Activated CD4-positive, alpha-beta T cell treated with anti-CD3 and anti-CD28 coated beads for 48 hours (primary cell): Measurements from ENCODE around the gene HERC6.
"Not testable (repeated sequence)": the region's sequence is repeated elsewhere in the genome, so short reads cannot be mapped to it uniquely, and the experiment has no call there.

Source experiments
- DNase-seq: peaks from one replicate; pipeline ENCODE4 v3.0.0-alpha.2; 2020

Gene HERC6

DNA sequence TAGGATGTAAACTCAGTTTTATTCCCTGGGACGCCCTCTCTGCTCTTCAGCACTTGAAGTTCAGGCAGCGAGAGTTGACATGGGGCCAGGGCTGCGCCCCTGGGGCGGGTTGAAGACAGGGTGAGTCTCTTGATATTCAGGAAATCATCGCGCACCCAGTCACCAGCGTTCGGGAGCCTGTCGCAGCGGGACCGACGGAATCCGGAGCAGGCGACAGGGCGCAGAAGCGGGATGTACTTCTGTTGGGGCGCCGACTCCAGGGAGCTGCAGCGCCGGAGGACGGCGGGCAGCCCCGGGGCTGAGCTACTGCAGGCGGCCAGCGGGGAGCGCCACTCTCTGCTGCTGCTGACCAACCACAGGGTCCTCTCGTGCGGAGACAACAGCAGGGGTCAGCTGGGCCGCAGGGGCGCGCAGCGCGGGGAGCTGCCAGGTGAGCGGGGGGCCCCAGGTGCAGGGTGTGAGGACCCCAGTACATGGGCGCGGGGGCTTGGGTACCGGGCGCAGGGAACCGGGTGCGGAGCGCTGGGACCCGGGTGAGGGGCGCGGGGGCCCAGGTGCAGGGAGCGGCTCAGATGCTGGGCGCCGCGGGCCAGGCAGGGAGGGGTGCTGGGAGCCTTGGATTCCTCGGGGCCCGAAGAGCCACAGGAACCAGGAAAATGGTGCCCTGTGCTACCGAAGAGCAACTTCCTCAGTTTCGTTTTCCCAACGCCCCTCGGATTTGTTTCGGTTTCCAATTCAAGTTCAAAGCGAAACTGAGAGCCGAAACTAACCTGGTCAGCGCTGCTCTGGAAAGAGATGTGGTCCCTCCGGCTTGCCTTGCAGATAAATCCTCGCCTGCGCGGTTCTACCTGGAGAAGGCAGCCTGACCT lies at the start of gene HERC6:
HERC6 (plus strand) TSS at position 162 of the 869 bp plus-strand sequence; CDS start at position 232, 70 bp downstream.
- peak; percentile 86 for DNase-seq

DNA sequence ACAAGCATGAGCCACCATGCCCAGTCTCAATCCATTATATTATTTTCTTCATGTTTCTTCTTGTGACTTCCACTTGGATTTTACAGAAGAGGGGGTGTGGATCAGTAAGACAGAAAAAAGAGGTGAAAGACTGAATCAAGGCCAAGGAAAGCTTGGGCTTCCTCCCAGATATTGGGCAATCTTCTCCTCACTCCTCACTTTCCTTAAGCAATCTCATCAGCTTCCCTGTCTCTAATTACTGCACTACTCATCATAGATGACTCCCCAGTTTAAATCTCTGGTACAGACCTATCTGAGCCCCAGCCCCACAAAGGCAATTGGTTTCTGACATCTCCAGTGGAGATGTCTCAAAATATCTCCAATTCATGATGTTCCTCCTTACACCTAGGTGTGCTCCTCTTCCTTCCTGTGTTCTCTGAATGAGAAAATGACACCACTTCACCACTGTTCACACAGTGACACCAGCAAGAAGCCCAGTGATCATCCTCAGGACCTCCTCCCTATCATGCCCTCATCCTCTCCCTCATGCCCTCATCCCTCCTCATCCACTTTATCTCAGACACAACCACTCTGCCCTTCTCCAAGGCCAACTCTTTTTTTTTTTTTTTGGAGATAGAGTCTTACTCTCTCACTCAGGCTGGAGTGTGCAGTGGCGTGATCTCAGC lies 44.8 kb upstream of the HERC6 start:
- no peak for DNase-seq

DNA sequence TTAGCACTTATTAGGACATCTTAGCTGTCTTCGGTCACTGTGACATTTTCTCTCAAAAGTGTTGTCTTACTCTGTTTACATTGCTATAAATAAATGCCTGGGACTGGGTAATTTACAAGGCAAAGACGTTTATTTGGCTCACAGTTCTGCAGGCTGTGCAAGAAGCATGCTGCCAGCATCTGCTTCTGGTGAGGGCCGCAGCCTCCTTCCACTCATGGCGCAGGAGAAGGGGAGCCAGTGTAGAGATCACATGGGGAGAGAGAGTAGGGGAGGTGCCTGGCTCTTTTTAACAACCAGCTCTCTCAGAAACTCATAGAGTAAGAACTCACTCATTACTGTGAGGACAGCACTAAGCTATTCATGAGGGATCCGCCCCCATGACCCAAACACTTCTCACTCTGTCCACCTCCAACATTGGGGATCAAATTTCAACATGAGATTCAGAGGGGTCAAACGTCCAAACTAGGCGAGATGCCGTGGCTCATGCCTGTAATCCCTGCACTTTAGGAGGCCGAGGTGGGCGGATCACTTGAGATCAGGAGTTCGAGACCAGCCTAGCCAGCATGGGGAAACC lies 43.5 kb upstream of the HERC6 start:
- no peak for DNase-seq

DNA sequence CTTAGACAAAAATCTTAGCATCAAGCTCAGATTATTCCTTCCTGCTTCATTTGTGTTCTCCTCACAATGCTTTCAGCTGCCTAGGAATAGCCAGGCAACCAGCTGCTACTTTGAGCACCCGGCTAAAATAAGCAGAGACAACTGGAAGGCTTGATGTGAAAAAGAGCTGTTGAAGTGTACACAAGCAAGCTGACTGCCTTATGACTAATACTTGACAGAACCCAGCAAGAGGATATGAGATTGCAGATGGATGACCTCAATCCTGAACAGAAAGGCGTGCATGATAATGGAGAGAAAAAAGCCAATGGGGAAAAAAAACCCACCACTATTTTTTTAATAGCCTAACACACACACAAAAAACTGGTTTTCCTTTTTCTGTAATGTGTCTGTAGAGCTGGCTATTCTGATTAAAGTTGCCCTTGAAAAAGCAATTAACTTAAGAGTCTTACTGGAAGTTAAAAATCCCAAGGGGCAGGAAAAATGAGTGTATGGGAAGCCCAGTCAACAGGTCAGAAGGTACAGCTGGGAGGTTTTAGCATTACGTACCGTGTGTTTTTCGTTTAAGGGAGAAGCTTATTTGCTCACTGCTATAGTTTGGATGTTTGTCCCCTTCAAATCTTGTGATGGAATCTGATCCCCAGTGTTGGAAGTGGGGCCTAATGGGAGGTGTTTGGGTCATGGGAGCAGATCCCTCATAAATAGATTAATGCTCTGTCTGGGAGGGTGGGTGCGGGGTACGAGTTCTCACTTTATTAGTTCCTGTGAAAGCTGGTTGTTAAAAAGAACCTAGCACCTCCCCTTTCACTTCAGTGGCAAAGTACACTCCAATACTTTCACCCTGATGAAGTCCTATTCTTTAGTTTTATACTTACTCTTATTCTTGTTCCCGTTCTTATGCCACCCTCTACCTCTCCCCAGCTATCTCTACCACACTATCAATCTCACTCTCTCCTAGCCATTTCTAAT lies 37.1 kb upstream of the HERC6 start:
- no peak for DNase-seq

DNA sequence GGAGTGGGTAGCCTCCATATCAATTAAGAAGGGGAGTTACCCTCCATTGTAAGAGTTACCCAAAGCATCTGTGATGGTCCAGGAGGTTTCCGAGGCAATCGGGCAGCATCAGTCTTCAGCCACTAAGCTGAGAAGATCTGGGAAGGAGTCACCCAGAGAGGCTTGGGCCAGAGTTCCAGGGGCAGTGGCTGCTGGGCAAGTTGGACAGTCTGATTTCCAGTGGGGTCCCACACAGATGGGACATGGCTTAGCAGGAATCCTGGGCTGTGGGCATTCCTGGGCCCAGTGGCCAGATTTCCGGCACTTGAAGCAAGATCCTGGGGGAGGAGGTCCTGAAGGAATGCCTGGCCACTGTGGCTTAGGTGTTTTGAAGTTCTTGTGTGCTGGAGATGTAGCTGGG lies 31.8 kb upstream of the HERC6 start:
- DNase-seq: not testable (repeated sequence)

DNA sequence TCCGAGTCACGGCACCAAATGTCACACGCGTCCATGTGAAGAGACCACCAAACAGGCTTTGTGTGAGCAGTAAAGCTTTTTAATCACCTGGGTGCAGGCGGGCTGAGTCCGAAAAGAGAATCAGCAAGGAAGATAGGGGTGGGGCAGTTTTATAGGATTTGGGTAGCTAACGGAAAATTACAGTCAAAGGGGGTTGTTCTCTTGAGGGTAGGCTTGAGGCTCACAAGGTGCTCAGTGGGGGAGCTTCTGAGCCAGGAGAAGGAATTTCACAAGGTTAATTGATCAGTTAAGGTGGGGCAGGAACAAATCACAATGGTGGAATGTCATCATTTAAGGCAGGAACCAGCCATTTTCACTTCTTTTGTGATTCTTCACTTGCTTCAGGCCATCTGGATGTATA lies 29.9 kb upstream of the HERC6 start:
- not testable (repeated sequence) for DNase-seq

DNA sequence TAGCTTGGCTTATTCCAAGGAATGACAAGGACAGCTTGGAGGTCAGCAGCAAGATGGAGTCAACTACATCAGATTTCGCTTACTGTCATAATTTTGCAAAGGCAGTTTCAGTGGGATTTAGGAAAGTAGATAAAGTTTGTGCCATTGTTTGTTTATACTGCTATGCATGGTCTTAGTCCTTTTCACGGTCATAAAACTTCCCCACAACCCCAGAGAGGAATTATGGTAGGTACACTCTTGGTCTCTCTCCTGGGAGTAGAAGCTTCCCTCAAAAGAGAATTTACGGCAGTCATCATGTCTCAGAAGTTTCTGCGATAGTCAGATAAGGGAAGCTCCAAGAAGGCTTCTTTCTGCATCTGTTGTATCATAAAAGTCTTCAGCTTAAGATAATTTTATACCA lies 27.9 kb upstream of the HERC6 start:
- DNase-seq: no peak

DNA sequence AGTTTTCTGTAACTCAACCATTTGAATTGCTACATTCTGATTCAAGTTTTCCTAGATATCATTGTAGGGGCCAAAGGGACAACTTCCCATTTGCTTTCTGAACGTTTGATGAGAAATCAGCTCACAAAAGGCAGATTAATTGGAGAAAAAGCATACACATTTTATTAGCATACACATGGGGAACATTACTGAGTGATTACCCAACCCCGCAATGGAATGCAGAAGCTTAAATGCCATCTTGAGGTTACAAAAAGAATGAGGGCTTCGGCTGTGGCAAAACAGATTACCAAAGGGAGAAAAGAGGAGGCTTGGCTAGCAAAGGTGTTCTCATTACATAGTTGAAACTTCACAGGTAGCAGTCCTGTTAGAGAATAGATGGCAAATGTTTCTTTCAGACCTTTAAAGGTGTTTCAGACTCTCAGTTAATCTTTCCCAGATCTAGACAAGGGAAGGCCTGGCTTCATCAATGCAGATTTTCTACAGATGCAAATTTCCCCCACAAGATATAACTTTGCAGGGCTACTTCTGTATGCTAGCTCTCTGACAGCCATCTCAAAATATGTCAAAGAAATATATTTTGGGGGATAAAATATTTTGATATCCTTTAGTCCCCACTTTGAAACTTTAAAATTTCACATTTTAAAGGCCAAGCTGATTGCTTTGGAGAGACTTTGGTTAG lies 26.5 kb upstream of the HERC6 start:
- DNase-seq: no peak

DNA sequence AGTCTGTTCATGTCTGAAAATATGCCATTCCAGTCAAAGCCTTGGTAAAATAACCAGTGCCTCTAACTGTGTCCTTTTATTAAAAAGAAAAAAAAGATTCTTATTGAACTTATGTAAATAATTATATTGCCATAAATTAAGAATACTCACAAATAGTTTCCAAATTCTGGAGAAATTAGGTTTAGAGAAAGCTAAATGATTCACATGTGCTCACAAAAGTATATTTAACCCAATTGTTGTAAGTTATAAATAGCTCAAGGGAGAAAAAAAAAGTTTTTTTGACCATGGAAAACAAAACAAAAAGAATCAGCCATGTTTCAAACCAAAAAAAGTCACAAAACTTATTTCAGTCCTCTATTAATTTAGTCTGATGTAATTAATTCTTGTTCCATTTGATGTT lies 25.3 kb upstream of the HERC6 start:
- DNase-seq: no peak

DNA sequence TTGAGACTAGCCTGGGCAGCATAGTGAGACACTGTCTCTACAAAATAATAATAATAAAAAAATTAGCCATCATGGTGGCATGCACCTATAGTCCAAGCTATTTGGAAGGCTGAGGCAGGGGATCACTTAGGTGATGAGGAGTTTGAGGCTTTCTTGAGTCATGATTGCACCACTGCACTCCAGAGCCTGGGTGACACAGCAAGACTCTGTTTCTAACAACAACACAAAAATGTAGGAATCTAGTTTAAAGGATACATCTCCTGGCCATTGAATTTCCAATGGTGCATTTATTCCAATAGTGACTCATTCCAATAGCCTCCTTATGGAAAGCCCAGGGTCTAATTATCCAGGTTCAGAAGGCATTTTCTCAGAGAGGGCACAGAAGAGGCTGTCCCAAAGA lies 21.9 kb upstream of the HERC6 start:
- no peak for DNase-seq

DNA sequence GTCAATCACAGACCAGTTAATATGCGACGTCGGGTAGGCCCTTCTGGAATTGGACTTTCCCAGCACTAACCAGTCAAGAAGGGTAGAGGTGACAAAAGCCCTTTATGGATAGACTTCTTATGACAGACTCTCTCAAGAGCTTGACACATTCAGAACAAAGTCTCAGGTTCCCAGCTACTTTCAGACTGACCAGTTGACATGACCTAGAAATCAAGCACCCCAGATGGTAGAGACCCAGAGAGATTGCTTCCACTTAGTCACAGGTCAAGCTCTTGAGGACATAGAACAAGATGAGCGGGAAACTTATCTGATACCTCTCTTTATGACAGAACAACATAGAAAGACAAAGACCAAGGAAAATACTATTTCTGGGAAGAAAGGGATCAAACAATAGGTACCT lies 21.4 kb upstream of the HERC6 start:
- no peak for DNase-seq

DNA sequence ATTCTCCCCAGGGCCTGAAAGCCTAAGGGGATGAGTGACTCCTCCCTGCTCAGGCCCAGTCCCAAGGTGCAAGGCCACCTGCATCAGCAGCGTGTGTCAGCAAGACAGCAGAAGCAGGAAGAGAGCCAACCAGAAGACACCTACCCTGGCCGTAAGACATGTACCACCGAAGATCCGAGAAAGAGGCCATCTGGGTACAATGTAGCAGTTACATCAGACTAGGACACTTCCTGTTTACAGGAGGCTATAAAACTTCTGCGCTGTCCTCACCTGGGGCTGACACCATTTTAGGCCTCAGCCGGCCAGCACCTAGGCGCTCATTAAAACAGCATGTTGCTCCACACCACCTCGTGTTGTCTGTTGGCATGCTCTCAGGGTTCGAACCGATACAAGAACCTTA lies 19.1 kb upstream of the HERC6 start:
- DNase-seq: no peak

DNA sequence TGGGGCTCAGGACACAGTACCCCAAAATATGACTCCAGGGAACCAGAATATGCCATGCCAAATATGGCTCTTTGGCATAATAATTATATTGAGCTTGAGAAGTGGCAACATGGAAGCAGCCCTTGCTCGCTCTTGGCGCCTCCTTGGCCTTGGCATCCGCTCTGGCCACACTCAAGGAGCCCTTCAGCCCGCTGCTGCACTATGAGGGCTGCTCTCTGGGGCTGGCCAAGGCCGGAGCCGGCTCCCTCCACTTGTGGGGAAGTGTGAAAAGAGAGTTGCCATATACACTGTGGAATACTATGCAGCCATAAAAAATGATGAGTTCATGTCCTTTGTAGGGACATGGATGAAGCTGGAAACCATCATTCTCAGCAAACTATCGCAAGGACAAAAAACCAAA lies 18.4 kb upstream of the HERC6 start:
- DNase-seq: no peak

DNA sequence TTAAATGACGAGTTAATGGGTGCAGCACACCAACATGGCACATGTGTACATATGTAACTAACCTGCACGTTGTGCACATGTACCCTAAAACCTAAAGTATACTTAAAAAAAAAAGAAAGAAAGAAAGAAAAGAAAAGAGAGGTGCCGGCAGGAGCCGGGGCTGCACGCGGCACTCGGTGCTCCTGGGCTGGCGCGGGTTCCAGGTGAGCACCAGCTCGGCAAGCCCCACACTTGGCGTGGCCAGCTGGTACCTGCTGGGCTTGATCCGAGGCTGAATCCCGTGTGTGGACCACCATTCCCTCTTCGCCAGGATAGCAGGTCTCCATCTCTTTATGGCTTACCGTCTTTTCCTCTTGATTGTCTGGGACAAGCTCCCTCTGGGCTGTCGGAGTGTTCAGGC lies 17.9 kb upstream of the HERC6 start:
- no peak for DNase-seq

DNA sequence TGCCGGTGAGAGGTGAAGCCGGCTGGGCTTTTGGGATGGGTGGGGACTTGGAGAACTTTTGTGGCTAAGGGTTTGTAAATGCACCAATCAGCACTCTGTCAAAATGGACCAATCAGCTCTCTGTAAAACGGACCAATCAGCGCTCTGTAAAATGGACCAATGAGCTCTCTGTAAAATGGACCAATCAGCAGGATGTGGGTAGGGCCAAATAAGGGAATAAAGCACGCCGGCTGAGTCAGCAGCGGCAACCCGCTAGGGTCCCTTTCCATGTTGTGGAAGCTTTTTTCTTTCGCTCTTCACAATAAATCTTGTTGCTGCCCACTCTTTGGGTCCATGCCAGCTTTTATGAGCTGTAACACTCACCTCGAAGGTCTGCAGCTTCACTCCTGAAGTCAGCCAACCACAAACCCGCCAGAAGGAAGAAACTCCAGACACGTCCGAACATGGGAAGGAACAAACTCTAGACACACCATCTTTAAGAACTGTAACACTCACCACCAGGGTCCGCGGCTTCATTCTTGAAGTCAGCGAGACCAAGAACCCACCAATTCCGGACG lies 17.4 kb upstream of the HERC6 start:
- DNase-seq: not testable (repeated sequence)

DNA sequence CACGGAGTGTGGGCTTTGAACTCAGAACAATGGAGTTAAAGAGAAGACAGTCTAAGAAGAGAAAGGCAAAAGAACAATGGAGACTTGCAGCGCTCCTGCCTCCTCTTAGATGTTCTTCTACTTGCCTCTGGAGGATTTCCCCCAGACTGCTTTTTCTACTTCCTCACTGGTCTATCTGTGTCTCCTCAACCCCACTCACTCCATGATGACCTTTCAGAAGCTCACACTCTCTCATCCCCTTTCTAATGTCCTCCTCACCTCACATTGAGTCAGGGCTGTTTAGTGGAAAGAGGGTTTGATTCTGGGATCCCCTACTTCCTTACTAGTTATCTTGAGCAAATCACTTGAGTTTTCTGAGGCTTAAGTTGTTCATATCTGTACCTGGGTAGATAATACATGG lies 12.2 kb upstream of the HERC6 start:
- DNase-seq: no peak

DNA sequence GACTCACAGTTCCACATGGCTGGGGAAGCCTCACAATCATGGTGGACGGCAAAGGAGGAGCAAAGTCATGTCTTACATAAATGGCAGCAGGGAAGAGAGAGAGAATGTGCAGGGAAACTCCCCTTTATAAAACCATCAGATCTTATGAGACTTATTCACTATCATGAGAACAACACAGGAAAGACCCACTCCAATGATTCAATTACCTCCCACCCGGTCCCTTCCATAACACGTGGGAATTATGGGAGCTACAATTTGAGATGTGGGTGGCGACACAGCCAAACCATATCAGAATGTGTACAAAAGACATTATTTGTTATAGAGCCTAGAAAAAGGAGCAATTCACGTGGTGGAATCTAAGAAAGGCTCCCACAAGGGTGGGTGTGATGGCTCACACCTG lies 10.8 kb upstream of the HERC6 start:
- DNase-seq: no peak

DNA sequence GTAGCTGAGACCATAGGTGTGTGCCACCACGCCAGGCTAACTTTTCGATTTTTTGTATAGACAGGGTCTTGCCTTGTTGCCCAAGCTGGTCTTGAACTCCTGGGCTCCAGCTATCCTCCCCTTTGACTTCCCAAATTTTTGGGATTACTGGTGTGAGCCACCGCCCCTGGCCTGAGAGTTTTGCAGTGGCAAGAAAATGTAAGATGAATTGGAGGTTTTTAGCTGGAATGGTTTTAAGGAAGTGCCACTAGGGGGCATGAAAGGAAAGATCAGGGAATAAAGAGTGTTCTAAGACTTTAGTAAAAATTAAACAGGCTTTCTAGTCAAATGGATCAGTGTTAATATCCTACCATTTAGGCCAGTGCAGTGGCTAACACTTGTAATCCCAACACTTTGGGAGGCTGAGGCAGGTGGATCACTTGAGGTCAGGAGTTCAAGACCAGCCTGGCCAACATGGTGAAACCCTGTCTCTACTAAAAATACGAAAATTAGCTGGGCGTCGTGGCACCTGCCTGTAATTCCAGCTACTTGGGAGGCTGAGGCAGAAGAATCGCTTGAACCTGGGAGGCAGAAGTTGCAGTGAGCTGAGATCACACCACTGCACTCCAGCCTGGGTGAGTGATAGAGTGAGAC lies 9.4 kb upstream of the HERC6 start:
- not testable (repeated sequence) for DNase-seq

DNA sequence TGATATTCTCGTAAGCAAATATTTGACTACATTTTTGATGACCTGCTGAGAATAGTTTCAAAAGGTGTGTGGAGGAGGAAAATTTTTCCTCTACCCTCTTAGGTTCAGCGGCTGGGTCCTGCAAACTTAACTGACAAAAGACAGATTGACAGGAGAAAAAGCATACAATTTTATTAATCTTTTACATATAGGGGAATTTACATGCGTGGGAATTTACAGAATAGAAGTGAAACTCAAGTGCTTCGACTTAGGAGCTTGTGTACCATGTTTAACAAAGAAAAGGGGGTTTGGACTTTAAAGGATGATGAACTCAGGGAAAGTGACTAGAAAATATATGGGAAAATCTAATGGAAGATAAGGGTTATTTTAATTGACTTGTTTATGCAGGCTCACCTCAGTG lies 2.5 kb downstream of the HERC6 start:
- no peak for DNase-seq

DNA sequence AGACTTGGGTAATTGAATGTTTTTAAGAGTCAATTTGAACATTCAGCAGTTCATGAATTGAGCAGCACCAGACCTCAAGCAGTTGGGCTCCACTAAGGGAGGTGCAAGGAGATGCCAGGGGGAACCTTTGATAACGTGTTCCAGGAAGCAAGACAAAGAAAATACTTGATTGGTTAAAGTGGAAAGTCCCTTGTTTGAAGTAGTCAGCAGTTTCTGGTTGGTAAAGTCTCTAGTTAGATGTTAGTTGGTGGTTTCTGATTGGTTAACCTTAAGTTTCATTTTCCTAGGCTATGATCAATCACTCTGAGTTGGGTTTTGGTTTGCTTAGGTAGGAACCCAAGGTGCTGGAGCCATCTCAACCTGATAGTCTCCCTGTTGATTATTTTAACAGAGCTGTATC lies 4.0 kb downstream of the HERC6 start:
- DNase-seq: peak; percentile 67

DNA sequence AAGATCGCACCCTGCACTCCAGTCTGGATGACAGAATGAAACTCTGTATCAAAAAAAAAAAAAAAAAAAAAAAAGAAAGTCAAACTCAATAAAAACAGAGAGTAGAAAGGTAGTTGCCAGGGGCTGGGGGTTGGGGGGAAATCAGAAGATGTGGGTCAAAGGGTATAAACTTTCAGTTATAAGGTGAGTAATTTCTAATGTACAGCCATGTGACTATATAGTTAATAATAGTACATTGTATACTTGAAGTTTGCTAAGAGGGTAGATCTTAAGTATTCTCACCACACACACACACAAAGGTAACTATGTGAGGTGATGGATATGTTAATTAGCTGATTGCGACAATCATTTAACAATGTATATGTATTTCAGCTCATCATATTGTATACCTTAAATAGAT lies 11.5 kb downstream of the HERC6 start:
- DNase-seq: no peak

DNA sequence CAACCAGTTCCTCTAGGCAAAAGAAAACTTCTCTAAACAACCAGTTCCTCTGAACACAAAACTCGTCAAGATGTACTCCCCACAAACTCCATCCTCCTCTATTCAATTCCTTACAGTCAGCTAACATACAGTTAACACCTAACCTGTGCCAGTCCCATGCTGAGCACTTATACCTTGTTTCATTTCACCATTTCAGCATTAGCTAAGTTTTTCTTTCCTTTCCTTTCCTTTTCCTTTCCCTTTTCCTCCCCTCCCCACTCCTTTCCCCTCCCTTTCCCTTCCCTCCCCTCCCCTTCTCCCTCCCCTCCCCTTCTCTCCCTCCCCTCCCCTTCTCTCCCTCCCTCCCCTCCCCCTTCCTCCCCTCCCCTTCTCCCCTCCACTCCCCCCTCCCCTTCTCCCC lies 13.1 kb downstream of the HERC6 start:
- DNase-seq: no peak
